Measurements from ENCODE around the gene GLYR1.

DNA sequence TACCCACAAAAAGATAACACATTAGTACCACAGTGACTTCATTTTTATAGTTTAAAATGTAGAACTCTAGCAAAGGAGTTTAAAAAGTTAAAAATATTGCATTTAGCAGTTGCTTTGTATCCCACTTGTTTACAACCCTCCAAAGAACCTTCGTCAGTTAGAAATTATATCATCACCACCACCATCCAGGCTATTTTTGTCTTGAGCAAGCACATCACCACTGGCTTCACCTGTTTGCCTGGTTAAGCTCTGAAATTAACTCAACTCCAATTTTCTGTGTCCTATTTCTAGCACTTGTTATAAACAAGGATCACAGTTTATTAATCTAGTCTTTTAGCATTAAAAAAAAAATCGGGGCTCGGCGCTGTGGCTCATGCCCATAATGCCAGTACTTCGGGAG, 6.1 kb downstream of the GLYR1 start:
- TF ChIP-seq CTCF (IDR thresholded peaks at IDR 0.05) = no peak
- TF ChIP-seq POLR2A (IDR thresholded peaks at IDR 0.05) = no peak
